ENCODE data around the gene DEK.

- TF ChIP-seq EZH2 (IDR thresholded peaks at IDR 0.05; ENCODE audit: borderline replicate concordance, low read depth, low read length, poor library complexity, severe bottlenecking) (no peak), CTCF (conservative IDR thresholded peaks at IDR 0.05; ENCODE audit: low read depth, low read length) (no peak)
Measured at GRCh38 chr6:18241208-18242038, 22.9 kb downstream of the DEK start.

Measured in A673 (cell line).